Measurements from ENCODE around the gene SNRNP35.
"Not testable (repeated sequence)": the region's sequence is repeated elsewhere in the genome, so short reads cannot be mapped to it uniquely, and the experiment has no call there.

SNRNP35 gene

DNA sequence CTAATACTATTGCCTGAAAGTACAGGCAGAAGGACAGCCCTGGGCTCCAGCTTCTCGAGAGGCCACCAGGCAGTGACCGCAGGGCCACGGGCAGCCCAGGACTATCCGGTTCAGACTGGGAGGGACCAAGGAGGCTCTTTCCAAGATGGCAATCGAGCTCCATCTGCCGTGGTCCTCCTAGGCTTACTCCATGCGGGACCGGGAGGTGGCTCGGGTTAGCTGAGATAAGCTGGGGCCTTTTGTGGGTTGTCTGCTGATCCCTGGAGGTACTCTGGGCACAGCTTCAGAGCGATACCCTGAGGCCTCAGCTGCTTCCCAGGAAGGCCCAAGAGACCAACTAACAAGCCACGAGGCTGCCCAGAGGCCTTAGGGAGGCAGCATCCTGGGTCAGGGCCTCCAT is 33.1 kb downstream of the SNRNP35 start:
- DNase-seq, result no peak

DNA sequence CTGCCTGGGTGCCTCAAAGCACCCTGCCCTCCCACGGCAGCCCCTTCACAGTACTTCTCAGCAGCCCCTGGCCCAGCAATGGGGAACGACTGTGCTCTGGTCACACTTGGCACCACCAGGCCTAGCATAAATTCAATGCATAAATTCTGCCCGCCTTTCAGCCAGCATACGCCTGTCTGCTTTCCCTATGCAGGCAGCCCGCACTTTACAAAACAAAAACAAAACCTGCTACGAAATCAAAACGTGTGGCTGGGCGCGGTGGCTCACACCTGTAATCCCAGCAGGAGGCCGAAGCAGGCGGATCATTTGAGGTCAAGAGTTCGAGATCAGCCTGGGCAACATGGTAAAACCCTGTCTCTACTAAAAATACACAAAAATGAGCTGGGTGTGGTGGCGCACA is 33.5 kb downstream of the SNRNP35 start:
- DNase-seq, result no peak

DNA sequence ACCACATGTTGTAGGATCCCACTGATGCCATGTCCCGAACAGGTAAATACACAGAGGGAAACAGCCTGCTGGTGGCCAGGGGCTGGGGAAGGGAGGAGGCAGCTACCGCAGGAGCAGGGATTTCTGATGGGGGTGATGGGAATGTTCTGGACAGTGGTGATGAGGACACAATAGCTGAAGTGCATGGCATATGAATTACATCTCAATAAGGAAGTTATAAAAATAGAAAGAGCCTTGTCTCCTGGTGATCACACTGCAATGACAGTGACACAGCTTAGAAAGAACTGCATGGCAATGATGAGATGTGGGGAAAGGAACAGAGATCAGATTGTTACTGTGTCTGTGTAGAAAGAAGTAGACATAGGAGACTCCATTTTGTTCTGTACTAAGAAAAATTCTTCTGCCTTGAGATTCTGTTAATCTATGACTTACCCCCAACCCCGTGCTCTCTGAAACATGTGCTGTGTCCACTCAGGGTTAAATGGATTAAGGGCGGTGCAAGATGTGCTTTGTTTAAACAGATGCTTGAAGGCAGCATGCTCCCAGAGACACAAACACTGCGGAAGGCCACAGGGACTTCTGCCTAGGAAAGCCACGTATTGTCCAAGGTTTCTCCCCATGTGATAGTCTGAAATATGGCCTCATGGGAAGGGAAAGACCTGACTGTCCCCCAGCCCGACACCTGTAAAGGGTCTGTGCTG is 34.5 kb downstream of the SNRNP35 start:
- not testable (repeated sequence) for DNase-seq

DNA sequence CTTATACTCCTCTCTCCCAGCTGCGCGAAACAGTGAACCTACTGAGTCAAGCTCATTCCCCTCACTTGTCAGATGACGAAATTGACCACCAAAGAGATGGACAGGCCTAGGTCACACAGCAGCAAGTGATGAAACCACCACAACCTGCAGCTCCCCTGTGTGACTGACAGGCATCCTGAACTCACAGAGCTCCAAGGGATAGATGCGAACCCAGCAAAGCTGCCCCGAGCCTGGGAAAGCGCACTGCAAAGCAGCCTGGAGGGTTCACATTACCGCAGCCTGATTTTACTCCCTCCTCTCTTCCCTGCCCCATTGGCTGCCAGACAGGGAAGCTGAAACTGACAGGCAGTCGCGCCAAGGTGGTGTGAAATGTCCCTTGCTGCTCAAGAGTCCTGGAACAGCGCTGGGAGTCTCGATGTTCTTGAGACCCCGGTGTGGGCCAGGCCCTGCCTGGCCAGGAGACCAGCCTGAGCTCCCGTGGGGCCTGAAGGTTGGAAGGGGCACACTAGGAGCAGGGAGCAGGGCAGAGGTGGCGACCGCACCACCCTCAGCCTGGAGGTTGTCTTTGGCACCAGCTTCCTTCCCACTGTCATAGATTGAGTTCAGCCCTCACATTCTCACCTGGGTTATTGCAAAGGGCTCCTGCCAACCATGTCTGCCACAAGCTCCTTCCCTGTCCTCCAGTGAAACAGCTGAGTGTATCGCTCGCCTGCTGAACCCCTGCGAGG is 36.3 kb downstream of the SNRNP35 start:
- DNase-seq, result no peak

DNA sequence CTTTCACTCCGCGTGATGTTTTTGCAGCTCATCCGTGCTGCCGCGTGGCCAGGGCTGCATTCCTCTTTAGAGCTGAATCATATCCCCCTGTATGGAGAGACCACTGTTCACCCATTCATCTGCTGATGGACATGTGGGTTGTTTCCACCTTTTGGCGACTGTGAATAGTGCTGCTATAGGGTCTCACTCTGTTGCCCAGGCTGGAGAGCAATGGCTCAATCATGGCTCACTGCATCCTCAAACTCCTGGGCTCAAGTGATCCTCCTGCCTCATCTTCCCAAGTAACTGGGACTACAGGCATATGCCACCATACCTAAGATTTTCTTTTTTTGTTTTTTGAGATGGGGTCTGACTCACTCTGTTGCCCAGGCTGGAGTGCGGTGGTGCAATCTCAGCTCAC is 39.1 kb downstream of the SNRNP35 start:
- DNase-seq, result no peak

DNA sequence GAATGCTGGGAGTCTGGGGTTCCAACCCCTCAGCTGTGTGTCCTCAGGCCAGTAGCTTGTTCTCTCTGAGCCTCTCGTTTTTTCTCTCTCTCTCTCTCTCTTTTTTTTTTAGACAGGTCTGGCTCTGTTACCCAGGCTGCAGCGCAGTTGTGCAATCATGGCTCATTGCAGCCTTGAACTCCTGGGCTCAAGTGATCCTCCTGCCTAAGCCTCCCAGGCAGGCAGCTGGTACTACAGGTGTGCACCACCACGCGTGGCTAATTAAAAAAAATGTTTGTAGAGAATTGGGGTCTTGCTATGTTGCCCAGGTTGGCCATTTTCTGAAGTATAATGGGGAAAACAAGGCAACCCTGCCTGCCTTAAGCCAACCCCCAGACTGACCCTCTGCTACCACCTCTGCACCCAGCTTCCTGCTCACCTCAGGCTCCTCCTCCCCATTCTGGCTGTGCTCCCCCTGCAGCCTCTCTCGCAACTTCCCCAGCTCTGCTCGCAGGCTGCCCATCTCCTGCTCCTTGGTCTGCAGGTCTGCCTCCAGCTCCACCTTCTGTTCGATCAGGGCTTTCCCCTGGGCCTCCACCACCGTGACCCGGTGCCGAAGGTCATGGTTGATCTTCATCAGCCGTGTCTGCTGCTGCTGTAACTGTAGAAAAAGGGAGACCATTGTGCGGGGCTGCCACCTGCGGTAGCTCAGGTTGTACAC is 40.3 kb downstream of the SNRNP35 start:
- DNase-seq, result no peak

DNA sequence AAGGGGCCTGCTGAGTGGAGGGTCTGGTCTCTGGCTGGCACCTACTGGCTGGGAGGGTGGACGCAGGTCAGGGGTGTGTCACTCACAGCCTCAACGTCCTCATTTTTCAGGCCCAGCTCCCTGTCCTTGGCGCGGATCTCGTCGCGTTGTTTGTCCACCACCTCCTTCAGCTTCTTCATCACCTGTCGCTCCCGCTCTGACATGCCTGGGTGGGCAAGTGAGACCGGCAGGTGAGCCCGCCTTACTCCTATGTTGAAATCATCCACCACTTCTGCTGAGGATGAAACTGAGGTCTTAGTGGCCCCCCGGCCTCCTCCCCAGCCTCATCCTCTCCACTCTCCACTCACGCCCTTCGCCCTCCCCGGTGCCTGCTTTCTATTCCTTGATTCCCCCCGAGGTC is 41.4 kb downstream of the SNRNP35 start:
- DNase-seq, result no peak

DNA sequence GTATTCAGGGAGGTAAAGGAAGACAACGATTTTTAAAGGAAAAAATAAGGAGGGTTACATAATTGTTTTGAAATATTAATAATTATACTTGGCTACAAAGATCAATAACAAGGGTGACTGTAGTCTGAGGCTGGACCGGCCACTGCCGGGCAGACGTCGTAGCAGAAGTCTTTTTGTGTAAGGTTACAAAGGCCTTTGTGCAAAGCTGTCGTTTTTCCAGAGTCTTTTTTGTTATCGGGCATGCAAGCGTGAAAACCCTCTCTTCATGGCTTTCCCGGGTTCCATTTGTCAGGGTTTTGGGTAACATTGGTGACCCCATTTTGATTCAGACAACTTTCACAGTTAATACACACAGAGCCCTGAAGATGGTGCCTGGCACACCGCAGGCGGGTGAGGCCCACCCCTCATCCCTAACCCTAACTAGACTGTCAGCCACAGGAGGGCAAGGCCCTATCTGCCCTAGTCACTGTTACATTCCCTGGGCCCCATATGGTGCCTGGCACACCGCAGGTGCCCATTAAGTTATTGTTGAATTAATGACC is 44.3 kb downstream of the SNRNP35 start:
- no peak for DNase-seq

DNA sequence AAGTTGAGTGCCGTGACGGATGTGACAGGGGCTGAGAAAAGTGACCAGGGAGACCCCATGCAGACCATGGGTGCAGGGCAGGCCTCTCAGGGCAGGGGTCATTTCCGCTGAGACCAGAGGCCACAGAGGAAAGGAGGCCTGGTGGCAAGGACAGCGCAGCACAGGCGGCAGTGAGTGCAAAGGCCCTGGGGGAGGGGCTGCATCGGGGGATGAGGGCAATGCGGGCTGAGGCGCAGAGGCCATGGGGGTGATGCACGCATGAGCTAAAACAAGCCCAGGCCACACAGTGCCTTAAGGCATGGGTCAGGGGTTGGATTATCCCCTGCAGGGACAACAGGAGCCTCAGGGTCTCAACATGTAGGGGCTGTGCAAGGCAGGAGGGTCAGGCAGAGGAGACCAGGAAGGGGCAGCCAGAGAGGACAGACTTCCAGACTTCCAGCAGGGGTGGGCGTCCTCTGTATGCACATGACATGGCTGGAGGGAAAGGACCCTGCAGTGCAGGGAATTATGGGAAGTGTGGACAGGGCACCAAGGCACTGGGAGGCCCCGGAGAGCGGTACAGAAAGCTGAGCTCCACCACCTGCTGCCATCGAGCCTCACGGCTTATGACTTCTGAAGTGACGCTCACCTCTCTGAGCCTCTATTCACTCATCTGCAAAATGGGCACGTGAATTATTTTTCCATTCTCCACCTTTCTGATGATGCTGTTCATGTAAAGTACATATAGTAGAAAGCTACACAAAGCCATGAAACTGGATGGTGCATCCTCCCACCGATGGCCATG is 48.3 kb downstream of the SNRNP35 start:
- no peak for DNase-seq

DNA sequence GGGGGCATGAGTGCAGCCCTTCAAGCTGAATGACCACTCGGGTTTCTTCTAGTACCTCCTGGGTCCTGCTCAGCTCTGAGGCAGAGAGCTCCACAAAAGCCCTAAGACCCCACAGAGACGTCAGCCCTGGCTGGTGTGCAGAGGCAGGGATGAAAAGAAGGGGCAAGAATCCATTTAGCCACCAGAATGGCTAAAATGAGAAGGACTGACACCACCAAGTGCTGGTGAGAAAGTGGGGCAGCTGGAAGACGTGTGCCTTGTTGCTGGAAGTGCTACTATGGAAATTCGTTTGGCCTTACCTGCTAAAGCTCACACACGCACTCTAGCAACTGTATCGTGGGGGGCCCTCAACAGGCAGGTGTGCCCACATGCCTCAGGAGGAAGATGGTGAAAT is 48.9 kb downstream of the SNRNP35 start:
- no peak for DNase-seq

DNA sequence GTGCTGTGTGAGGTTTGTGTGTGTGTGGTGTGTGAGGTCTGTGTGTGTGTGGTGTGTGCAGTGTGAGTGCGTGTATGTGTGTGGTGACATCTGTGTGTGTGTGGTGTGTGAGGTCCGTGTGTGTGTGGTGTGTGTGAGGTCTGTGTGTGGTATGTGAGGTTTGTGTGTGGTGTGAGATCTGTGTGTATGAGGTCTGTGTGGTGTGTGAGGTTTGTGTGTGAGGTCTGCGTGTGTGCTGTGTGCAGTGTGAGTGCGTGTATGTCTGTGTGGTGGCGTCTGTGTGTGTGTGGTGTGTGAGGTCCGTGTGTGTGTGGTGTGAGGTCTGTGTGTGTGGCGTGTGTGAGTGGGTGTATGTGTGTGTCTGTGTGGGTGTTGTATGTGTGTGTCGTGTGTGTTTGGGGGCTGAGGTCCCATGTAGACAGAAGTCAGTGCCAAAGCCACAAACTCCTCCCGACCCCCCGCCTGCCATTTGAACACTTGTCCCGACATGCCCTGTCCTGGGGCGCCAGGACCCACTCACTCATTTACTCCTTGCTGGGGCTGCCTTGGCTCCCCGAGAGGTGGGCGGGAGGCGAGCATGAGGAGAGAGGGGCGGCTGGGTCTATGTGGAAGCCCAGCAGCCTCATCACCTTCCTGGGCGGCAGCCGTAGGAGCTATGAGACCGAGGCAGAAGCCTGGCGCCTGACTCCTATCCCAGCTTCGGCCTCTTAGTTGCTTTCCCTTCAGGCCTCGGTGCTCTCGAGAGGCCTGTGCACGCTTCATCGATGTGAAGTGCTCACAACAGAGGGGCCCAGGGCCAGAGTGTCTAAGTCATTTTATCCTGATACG is 55.1 kb downstream of the SNRNP35 start:
- DNase-seq, result no peak

DNA sequence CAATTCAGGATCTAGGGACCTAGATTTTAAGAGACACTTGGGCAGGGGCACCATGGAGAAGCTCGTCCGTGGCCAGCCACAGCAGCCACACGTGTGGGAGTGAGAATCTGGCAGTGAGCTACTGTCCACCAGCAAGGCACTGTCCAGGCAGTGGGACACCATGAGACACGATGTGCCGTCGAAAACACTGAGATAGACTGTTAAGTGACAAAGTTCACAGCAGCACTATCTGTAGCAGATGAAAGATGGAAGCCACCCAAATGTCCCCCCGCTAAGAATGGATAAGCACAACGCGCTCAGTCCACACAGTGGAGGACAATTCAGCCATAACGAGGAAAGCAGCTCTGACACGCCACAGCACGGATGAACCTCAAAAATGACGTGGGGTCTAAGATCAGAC is 55.9 kb downstream of the SNRNP35 start:
- no peak for DNase-seq

DNA sequence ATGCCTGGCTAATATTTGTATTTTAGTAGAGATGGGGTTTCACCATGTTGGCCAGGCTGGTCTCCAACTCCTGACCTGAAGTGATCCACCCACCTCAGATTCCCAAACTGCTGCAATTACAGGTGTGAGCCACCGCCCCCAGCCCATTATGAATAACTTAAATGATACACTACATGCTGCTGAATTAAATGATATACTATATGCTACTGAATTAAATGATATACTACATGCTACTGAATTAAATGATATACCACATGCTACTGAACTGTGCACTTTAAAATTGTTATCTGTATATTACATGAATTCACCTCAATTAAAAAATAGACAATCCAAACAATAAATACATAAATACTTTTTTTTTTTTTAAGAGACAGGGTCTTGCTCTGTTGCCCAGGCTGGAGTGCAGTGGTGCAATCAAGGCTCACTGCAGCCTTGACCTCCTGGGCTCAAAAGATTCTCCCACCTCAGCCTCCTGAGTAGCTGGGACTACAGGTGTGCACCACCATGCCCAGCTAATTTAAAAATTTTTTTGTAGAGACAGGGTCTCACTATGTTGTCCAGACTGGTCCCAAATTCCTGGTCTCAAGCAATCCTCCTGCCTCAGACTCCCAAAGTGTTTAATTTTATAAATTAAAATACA is 56.8 kb downstream of the SNRNP35 start:
- DNase-seq, result not testable (repeated sequence)

DNA sequence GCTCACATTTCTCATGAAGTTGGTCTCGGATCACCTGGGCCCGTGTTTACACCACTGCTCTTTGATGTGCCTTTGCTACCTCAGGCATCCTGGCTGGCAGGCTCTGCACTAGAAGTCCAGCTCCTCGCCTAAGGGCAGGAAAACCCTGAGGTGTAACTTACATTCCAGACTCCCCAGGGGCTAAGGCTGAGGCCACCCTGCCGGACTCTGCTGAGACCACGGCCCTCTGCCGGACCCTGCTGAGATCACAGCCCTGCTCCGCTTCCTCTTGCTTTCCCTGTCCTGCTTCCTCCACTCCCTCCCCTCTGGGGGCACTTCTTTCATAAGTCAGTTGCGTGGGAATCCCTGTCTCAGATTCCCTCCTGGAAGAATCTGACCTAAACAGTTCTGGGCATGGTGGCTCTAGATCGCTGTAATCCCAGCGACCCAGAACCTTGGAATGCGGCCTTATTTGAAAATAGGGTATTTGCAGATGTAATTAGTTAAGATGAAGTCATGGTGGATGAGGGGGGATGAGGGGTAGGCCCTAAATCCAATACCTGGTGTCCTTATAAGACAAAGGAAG is 58.4 kb downstream of the SNRNP35 start:
- DNase-seq, result no peak

Data from SW 1271 (cell line).